Measurements from ENCODE around the gene CTNND2.

CTNND2 gene

GRCh38 chr5:11000515-11001353 lies 903.5 kb downstream of the CTNND2 start:
- DNase-seq: no peak

GRCh38 chr5:10999714-11000113 lies 904.5 kb downstream of the CTNND2 start:
- DNase-seq: no peak

- DNase-seq: no peak
Observed at GRCh38 chr5:10995891-10996290, 908.4 kb downstream of the CTNND2 start.

- no peak for DNase-seq
Observed at GRCh38 chr5:10994091-10994986, 909.9 kb downstream of the CTNND2 start.

- DNase-seq: no peak
Observed at GRCh38 chr5:10990634-10991033, 913.6 kb downstream of the CTNND2 start.

- DNase-seq: no peak
Observed at GRCh38 chr5:10989577-10990263, 914.5 kb downstream of the CTNND2 start.

GRCh38 chr5:10988622-10989021 lies 915.6 kb downstream of the CTNND2 start:
- DNase-seq: no peak

- DNase-seq: no peak
Observed at GRCh38 chr5:10987925-10988504, 916.2 kb downstream of the CTNND2 start.

- no peak for DNase-seq
Observed at GRCh38 chr5:10987276-10987924, 916.8 kb downstream of the CTNND2 start.

- DNase-seq: no peak
Observed at GRCh38 chr5:10985721-10986110, 918.5 kb downstream of the CTNND2 start.

GRCh38 chr5:10985091-10985720 lies 919.0 kb downstream of the CTNND2 start:
- DNase-seq: no peak

GRCh38 chr5:10984021-10984715 lies 920.1 kb downstream of the CTNND2 start:
- no peak for DNase-seq

- no peak for DNase-seq
Observed at GRCh38 chr5:10982626-10983025, 921.6 kb downstream of the CTNND2 start.

GRCh38 chr5:10981932-10982331 lies 922.3 kb downstream of the CTNND2 start:
- no peak for DNase-seq

- DNase-seq: no peak
Observed at GRCh38 chr5:10977011-10977410, 927.2 kb downstream of the CTNND2 start.

- no peak for DNase-seq
Observed at GRCh38 chr5:10975945-10976344, 928.3 kb downstream of the CTNND2 start.

GRCh38 chr5:10974850-10975249 lies 929.4 kb downstream of the CTNND2 start:
- DNase-seq: no peak

GRCh38 chr5:10973316-10973715 lies 930.9 kb downstream of the CTNND2 start:
- DNase-seq: no peak

GRCh38 chr5:10969684-10970180 lies 934.5 kb downstream of the CTNND2 start:
- DNase-seq: no peak

- DNase-seq: no peak
Observed at GRCh38 chr5:10964806-10965205, 939.4 kb downstream of the CTNND2 start.

GRCh38 chr5:10958728-10959127 lies 945.5 kb downstream of the CTNND2 start:
- no peak for DNase-seq
